Panc1 (cell line): ENCODE results near the gene CREB5. TPM values are rescaled to one million over a fixed set of nuclear protein-coding genes. Genes with fewer than 3 reads are reported as not detected.

Experiments
- ATAC-seq: fragments of 200-7000 bp; cut with Tn5 transposase; 2 replicates; pipeline ENCODE4 v1.9.1; 2020; ENCODE audit warnings: mild to moderate bottlenecking, moderate library complexity
- BruUV-seq: library from RNA; stranded (reverse); fragments of 400-500 nt; replicated peaks from 2 replicates; lab custom pipeline; 2021; lab: Mats Ljungman, UMichigan
- CTCF ChIA-PET: fragments of 300-600 bp; sonication (Branson Sonifier 250); formaldehyde crosslinking; loops from one replicate; lab custom pipeline; 2022; ENCODE audit warnings: antibody characterized with exemption; lab: Charles Lee
- POLR2A ChIA-PET: fragments of 300-600 bp; sonication (Branson Sonifier 250); formaldehyde crosslinking; loops from one replicate; lab custom pipeline; 2022; ENCODE audit warnings: antibody characterized with exemption; lab: Charles Lee
- DNase-seq: peaks from one replicate; pipeline ENCODE4 v3.0.0-alpha.2; 2010; ENCODE audit warnings: low read depth, low spot score
- H3K27ac ChIP-seq: 2 replicates; pipeline ENCODE4 v1.5.1; 2011; ENCODE audit warnings: mild to moderate bottlenecking, low read length, inconsistent platforms
- H3K27me3 ChIP-seq: fragments of 200-500 bp; sonication (Bioruptor generic); 2 replicates; pipeline ENCODE4 v1.6.0; 2014; ENCODE audit warnings: low read length, inconsistent platforms; ENCODE audit not compliant: control insufficient read depth, insufficient read depth
- H3K36me3 ChIP-seq: fragments of 200-500 bp; sonication (Bioruptor generic); 2 replicates; pipeline ENCODE4 v1.5.1; 2014; ENCODE audit warnings: inconsistent platforms, mild to moderate bottlenecking, low read length, moderate library complexity; ENCODE audit not compliant: control insufficient read depth, insufficient read depth
- H3K4me1 ChIP-seq: 2 replicates; pipeline ENCODE4 v1.5.1; 2011; ENCODE audit warnings: inconsistent platforms, mild to moderate bottlenecking, low read length, moderate library complexity; ENCODE audit not compliant: control insufficient read depth, insufficient read depth
- H3K4me3 ChIP-seq, 2 experiments: 2 replicates each; pipeline ENCODE4 v1.5.1; 2011 to 2012; ENCODE audit warnings: low read depth in 2 of 2, low read length in 2 of 2, mild to moderate bottlenecking in 2 of 2, inconsistent platforms in 1 of 2, moderate library complexity in 1 of 2
- H3K9me3 ChIP-seq: fragments of 200-500 bp; sonication (Bioruptor generic); 2 replicates; pipeline ENCODE4 v1.5.1; 2014; ENCODE audit warnings: low read depth, mild to moderate bottlenecking, inconsistent platforms, low read length, moderate library complexity; ENCODE audit not compliant: control insufficient read depth, insufficient read depth
- CTCF ChIP-seq: fragments of 450-650 bp; IDR thresholded peaks from 2 replicates; pipeline ENCODE4 v1.5.1; 2017; ENCODE audit warnings: mild to moderate bottlenecking
- POLR2AphosphoS5 ChIP-seq: IDR thresholded peaks from 2 replicates; pipeline ENCODE4 v1.6.1; 2012; ENCODE audit warnings: mild to moderate bottlenecking, low read depth, low read length, moderate library complexity
- SIN3A ChIP-seq: IDR thresholded peaks from 2 replicates; pipeline ENCODE4 v1.6.1; 2012; ENCODE audit warnings: low read depth, mild to moderate bottlenecking, low read length, moderate library complexity, borderline replicate concordance; ENCODE audit not compliant: insufficient read depth
- TCF7L2 ChIP-seq: IDR thresholded peaks from 2 replicates; pipeline ENCODE4 v1.6.1; 2011; ENCODE audit warnings: mild to moderate bottlenecking, low read depth, low read length, inconsistent platforms
- in situ Hi-C: cut with HindIII; loops from 2 replicates; pipeline ENCODE4 v1.10.0; 2016; ENCODE audit warnings: low sequenced_read_pairs, low pct_unique_long_range_greater_than_20kb
- intact Hi-C: fragments of 100-400 bp; cut with micrococcal nuclease; formaldehyde crosslinking; loops from one replicate; pipeline ENCODE4 v1.10.0; 2022; ENCODE audit not compliant: unreplicated experiment
- total RNA-seq: library from RNA; stranded (reverse); gene quantifications from one replicate; pipeline ENCODE4 v1.2.1, GENCODE V29; 2021; ENCODE audit not compliant: unreplicated experiment
- TF ChIP-seq, protein P1 (sequence below), 2 experiments: IDR thresholded peaks; 2 replicates each; pipeline ENCODE4 v1.6.1; 2011 to 2012; ENCODE audit warnings: low read depth in 2 of 2, control low read depth in 1 of 2, low read length in 1 of 2, mild to moderate bottlenecking in 1 of 2, moderate library complexity in 1 of 2; ENCODE audit not compliant: insufficient read depth in 1 of 2

CREB5 gene
- total RNA-seq, 1 experiment from 2014 or later = 3.1 TPM

DNA sequence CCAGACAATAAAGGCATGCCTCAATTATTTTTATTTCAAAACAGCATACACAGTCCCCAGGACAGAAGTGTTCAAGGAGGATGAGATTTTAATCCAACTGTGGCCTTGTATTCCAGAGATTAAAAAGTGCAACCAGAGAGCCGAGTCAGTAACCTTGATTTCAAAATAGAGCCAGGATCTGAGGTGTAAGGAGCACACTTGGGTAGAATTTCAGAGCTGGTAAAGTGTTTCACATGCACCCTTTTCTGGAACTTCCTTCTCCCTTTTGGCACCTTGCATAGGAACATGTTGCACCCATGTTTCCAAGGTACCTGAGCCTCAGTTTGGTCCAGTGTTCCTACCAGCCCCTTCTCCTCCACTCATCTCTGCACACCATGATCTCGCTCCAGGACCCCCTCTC, 320.7 kb downstream of the CREB5 start:
- POLR2A ChIA-PET = no interaction called here
- in situ Hi-C loops = no loop called here
- no peaks in the 10 kb centered on the region for H3K9me3 ChIP-seq
- DNase-seq = no peak
- no peaks in the 10 kb centered on the region for H3K36me3 ChIP-seq
- no peaks in the 10 kb centered on the region for H3K27me3 ChIP-seq
- intact Hi-C loops = no loop called here
- no peak for ATAC-seq
- H3K27ac ChIP-seq = no peak overlapping the region
- CTCF ChIA-PET = interaction anchor here (1.1 kb wide), 1 partner anchor 8 kb away, joined by 3 read pairs; no protein-coding TSS in a partner anchor
- no peak for TF ChIP-seq TCF7L2
- TF ChIP-seq POLR2AphosphoS5 = no peak
- no peak for TF ChIP-seq SIN3A
- no peak for TF ChIP-seq CTCF
- TF ChIP-seq, protein P1, sequence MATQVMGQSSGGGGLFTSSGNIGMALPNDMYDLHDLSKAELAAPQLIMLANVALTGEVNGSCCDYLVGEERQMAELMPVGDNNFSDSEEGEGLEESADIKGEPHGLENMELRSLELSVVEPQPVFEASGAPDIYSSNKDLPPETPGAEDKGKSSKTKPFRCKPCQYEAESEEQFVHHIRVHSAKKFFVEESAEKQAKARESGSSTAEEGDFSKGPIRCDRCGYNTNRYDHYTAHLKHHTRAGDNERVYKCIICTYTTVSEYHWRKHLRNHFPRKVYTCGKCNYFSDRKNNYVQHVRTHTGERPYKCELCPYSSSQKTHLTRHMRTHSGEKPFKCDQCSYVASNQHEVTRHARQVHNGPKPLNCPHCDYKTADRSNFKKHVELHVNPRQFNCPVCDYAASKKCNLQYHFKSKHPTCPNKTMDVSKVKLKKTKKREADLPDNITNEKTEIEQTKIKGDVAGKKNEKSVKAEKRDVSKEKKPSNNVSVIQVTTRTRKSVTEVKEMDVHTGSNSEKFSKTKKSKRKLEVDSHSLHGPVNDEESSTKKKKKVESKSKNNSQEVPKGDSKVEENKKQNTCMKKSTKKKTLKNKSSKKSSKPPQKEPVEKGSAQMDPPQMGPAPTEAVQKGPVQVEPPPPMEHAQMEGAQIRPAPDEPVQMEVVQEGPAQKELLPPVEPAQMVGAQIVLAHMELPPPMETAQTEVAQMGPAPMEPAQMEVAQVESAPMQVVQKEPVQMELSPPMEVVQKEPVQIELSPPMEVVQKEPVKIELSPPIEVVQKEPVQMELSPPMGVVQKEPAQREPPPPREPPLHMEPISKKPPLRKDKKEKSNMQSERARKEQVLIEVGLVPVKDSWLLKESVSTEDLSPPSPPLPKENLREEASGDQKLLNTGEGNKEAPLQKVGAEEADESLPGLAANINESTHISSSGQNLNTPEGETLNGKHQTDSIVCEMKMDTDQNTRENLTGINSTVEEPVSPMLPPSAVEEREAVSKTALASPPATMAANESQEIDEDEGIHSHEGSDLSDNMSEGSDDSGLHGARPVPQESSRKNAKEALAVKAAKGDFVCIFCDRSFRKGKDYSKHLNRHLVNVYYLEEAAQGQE (IDR thresholded peaks at IDR 0.05; ENCODE audit: insufficient read depth in 1 of 2, low read depth in 2 of 2, low read length in 1 of 2) = no peak
- no peaks in the 10 kb centered on the region for H3K4me1 ChIP-seq
- BruUV-seq = no TSS peak
- H3K4me3 ChIP-seq = no peak overlapping the region

DNA sequence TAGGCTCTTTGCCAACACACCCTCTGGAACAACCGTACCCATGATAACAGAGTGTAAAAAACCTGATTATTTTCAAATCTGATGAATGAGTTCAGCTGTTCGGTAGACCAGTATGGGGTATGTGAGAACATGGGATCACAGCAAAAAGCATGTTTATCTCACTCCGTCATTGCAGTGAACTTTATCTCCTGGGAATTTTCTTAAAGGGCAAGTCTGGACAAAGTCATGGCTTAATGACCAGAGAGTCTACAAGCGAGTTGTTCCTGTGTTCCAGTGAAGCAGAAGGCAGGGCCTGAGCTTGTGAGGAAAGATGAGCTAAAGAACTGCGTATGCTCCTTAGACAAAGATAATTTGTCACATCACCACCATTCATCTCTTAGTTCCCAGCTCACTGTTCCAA, 326.1 kb downstream of the CREB5 start:
- Histone ChIP-seq H3K27ac (no peak overlapping the region), H3K27me3 (no peaks in the 10 kb centered on the region), H3K9me3 (no peaks in the 10 kb centered on the region), H3K36me3 (no peaks in the 10 kb centered on the region), H3K4me3 (no peak overlapping the region), H3K4me1 (no peaks in the 10 kb centered on the region)
- CTCF ChIA-PET = interaction anchor here (0.6 kb wide), 1 partner anchor 243 kb away, joined by 3 read pairs; no protein-coding TSS in a partner anchor
- DNase-seq = no peak
- in situ Hi-C loops = no loop called here
- ATAC-seq = no peak
- BruUV-seq = no TSS peak
- POLR2A ChIA-PET = no interaction called here
- TF ChIP-seq SIN3A (no peak), POLR2AphosphoS5 (no peak), TCF7L2 (no peak), CTCF (no peak)
- intact Hi-C loops = no loop called here
